ENCODE data around the gene B3GAT1.

DNA sequence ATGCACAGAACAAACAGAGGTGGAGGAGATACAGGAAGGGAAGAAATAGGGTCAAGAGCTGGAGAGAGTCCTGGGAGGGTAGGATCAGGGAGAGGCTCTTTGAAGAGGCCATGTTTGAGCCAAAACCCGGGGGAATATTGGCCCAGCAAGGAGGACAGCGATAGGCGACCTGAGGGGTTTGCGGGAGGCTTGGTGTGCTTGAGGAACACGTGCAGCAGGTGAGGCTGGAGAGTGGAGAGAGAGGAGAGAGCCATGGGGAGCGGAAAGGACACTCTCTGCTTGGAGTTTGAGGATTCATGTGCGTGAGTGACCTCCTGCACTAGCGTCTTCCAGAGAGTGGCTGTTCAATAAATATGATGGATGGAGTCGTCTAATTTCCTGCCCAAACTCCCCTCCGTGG, 4.7 kb upstream of the B3GAT1 start:
- TF ChIP-seq, protein P1, sequence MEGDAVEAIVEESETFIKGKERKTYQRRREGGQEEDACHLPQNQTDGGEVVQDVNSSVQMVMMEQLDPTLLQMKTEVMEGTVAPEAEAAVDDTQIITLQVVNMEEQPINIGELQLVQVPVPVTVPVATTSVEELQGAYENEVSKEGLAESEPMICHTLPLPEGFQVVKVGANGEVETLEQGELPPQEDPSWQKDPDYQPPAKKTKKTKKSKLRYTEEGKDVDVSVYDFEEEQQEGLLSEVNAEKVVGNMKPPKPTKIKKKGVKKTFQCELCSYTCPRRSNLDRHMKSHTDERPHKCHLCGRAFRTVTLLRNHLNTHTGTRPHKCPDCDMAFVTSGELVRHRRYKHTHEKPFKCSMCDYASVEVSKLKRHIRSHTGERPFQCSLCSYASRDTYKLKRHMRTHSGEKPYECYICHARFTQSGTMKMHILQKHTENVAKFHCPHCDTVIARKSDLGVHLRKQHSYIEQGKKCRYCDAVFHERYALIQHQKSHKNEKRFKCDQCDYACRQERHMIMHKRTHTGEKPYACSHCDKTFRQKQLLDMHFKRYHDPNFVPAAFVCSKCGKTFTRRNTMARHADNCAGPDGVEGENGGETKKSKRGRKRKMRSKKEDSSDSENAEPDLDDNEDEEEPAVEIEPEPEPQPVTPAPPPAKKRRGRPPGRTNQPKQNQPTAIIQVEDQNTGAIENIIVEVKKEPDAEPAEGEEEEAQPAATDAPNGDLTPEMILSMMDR (IDR thresholded peaks at IDR 0.05), result no peak
- TF ChIP-seq ZFX (IDR thresholded peaks at IDR 0.05; ENCODE audit: borderline replicate concordance), result no peak
